IMR-90 (cell line): ENCODE data around the gene TUBA8. TPM values are rescaled to one million over a fixed set of nuclear protein-coding genes. Genes with fewer than 3 reads are reported as not detected.
"Not testable (repeated sequence)": the region's sequence is repeated elsewhere in the genome, so short reads cannot be mapped to it uniquely, and the experiment has no call there.

Source experiments
- ATAC-seq: fragments of 200-7000 bp; cut with Tn5 transposase; 2 replicates; pipeline ENCODE4 v1.9.1; 2020; ENCODE audit warnings: low read depth, mild to moderate bottlenecking, moderate library complexity
- BruUV-seq: library from RNA; stranded (reverse); fragments of 400-500 nt; replicated peaks from 2 replicates; lab custom pipeline; 2021; lab: Mats Ljungman, UMichigan
- CTCF ChIA-PET: fragments of 300-600 bp; formaldehyde crosslinking; extraction: SDS; loops from one replicate; lab custom pipeline; 2021; ENCODE audit warnings: antibody characterized with exemption; lab: Yijun Ruan, JAX
- POLR2A ChIA-PET: fragments of 300-600 bp; sonication (Branson Sonifier 250); formaldehyde crosslinking; loops from one replicate; lab custom pipeline; 2022; ENCODE audit warnings: antibody characterized with exemption; ENCODE audit not compliant: unreplicated experiment; lab: Charles Lee
- DNase-seq: peaks from one replicate; pipeline ENCODE4 v3.0.0; 2013
- H2AFZ ChIP-seq: replicated peaks from 2 replicates; pipeline ENCODE3; 2013; ENCODE audit warnings: low read length, mild to moderate bottlenecking; ENCODE audit not compliant: poor library complexity
- H2AK5ac ChIP-seq: 2 replicates; pipeline ENCODE4 v1.6.1; 2013; ENCODE audit warnings: low read depth, low read length, inconsistent platforms
- H2AK9ac ChIP-seq: replicated peaks from 2 replicates; pipeline ENCODE3; 2013; ENCODE audit warnings: mild to moderate bottlenecking, low read depth, low read length, moderate library complexity; ENCODE audit not compliant: poor library complexity
- H2BK120ac ChIP-seq: 2 replicates; pipeline ENCODE4 v1.6.1; 2013; ENCODE audit warnings: low read depth, low read length, inconsistent platforms
- H2BK15ac ChIP-seq: 3 replicates; pipeline ENCODE4 v1.6.1; 2013; ENCODE audit warnings: low read depth, low read length, inconsistent platforms
- H2BK20ac ChIP-seq: 2 replicates; pipeline ENCODE4 v1.6.1; 2013; ENCODE audit warnings: low read depth, mild to moderate bottlenecking, inconsistent platforms, low read length, moderate library complexity
- H2BK5ac ChIP-seq: 2 replicates; pipeline ENCODE4 v1.6.1; 2013; ENCODE audit warnings: mild to moderate bottlenecking, low read depth, low read length, inconsistent platforms; ENCODE audit not compliant: poor library complexity, severe bottlenecking
- H3K14ac ChIP-seq: replicated peaks from 2 replicates; pipeline ENCODE4 v1.6.1; 2013; ENCODE audit warnings: low read depth, low read length, inconsistent platforms
- H3K18ac ChIP-seq: 2 replicates; pipeline ENCODE4 v1.6.1; 2013; ENCODE audit warnings: low read depth, low read length, control low read depth
- H3K23ac ChIP-seq: 2 replicates; pipeline ENCODE4 v1.6.1; 2013; ENCODE audit warnings: low read depth, low read length, inconsistent platforms
- H3K27ac ChIP-seq: 2 replicates; pipeline ENCODE4 v1.5.1; 2013; ENCODE audit warnings: mild to moderate bottlenecking, control low read depth, low read length; ENCODE audit not compliant: insufficient read depth
- H3K27me3 ChIP-seq: 2 replicates; pipeline ENCODE4 v1.6.1; 2013; ENCODE audit warnings: low read length; ENCODE audit not compliant: control insufficient read depth, insufficient read depth
- H3K36me3 ChIP-seq: 2 replicates; pipeline ENCODE4 v1.6.1; 2013; ENCODE audit warnings: low read length, mixed read lengths; ENCODE audit not compliant: control insufficient read depth, insufficient read depth
- H3K4ac ChIP-seq: 2 replicates; pipeline ENCODE4 v1.6.1; 2013; ENCODE audit warnings: low read depth, low read length, inconsistent platforms
- H3K4me1 ChIP-seq: 2 replicates; pipeline ENCODE4 v1.6.1; 2013; ENCODE audit warnings: low read length, mixed read lengths; ENCODE audit not compliant: control insufficient read depth, insufficient read depth
- H3K4me2 ChIP-seq: 2 replicates; pipeline ENCODE4 v1.6.1; 2013; ENCODE audit warnings: low read depth, mild to moderate bottlenecking, control low read depth, low read length, moderate library complexity
- H3K4me3 ChIP-seq: 2 replicates; pipeline ENCODE4 v1.5.1; 2013; ENCODE audit warnings: low read depth, mild to moderate bottlenecking, control low read depth, low read length, moderate library complexity; ENCODE audit not compliant: insufficient read depth
- H3K56ac ChIP-seq: 2 replicates; pipeline ENCODE4 v1.6.1; 2013; ENCODE audit warnings: low read length, inconsistent platforms; ENCODE audit not compliant: insufficient read depth; ENCODE audit errors: extremely low read depth
- H3K79me1 ChIP-seq, 2 experiments: 2 replicates each; pipeline ENCODE4 v1.6.1; 2013; ENCODE audit warnings: low read length in 2 of 2, inconsistent platforms in 1 of 2, low read depth in 1 of 2
- H3K9ac ChIP-seq: 2 replicates; pipeline ENCODE4 v1.6.1; 2013; ENCODE audit warnings: low read depth, low read length, control low read depth
- H3K9me1 ChIP-seq: 2 replicates; pipeline ENCODE4 v1.6.1; 2013; ENCODE audit warnings: low read length, inconsistent platforms; ENCODE audit not compliant: insufficient read depth
- H3K9me3 ChIP-seq: 2 replicates; pipeline ENCODE4 v1.6.1; 2013; ENCODE audit warnings: low read length; ENCODE audit not compliant: control insufficient read depth, insufficient read depth
- H4K20me1 ChIP-seq: 2 replicates; pipeline ENCODE4 v1.6.1; 2013; ENCODE audit warnings: low read length, inconsistent platforms; ENCODE audit not compliant: insufficient read depth
- H4K5ac ChIP-seq: 2 replicates; pipeline ENCODE4 v1.6.1; 2013; ENCODE audit warnings: mild to moderate bottlenecking, low read depth, low read length, control low read depth
- H4K8ac ChIP-seq, 2 experiments: 2 replicates each; pipeline ENCODE4 v1.6.1; 2013; ENCODE audit warnings: low read depth in 2 of 2, low read length in 2 of 2, control low read depth in 1 of 2, inconsistent platforms in 1 of 2
- H4K91ac ChIP-seq: 2 replicates; pipeline ENCODE4 v1.6.1; 2013; ENCODE audit warnings: low read depth, low read length, inconsistent platforms; ENCODE audit not compliant: insufficient read depth
- BHLHE40 ChIP-seq: fragments of 150-350 bp; IDR thresholded peaks from 2 replicates; pipeline ENCODE4 v1.6.1; 2016; ENCODE audit warnings: mild to moderate bottlenecking, low read depth, low read length
- WGBS, 2 experiments: methylation state at CpG; one replicate each; pipeline versions ENCODE4 v1.1.5 to v1.1.7; 2013; ENCODE audit warnings: missing lambda C conversion rate in 2 of 2; ENCODE audit not compliant: insufficient read length in 1 of 2; ENCODE audit errors: extremely low coverage in 2 of 2; 5-methylcytosine and 5-hydroxymethylcytosine counted together
- dilution Hi-C: fragments of 300-500 bp; cut with HindIII; formaldehyde crosslinking; loops from one replicate; pipeline ENCODE4 v1.14.3; 2018; ENCODE audit warnings: low sequenced_read_pairs; ENCODE audit not compliant: unreplicated experiment
- in situ Hi-C: fragments of 300-500 bp; cut with MboI; formaldehyde crosslinking; loops from 3 replicates; pipeline ENCODE4 v1.14.3; 2019; ENCODE audit warnings: low sequenced_read_pairs, inconsistent platforms, mixed read lengths
- intact Hi-C: fragments of 100-400 bp; cut with micrococcal nuclease; formaldehyde crosslinking; loops from 2 replicates; pipeline ENCODE4 v1.10.0; 2022
- polyA plus RNA-seq, 3 experiments: library from polyadenylated mRNA; depleted of rRNA; stranded (reverse); fragments of >200 nt; gene quantifications; 2 replicates each; pipeline ENCODE4 v1.2.3, GENCODE V29; 2012; ENCODE audit warnings: low replicate concordance in 1 of 3
- total RNA-seq: library from RNA; depleted of rRNA; stranded (reverse); fragments of >200 nt; gene quantifications from 2 replicates; pipeline ENCODE4 v1.2.3, GENCODE V29; 2012
- TF ChIP-seq, protein P1 (sequence below): fragments of 150-350 bp; IDR thresholded peaks from 2 replicates; pipeline ENCODE4 v1.6.1; 2017; ENCODE audit warnings: mild to moderate bottlenecking, antibody characterized with exemption, low read length, low read depth

TUBA8 gene
- total and polyA plus RNA-seq, 2 of the 4 experiments (the other 2 are of a cell fraction), result 1.4 to 2.2 TPM

GRCh38 chr22:18164584-18164983 lies 54.0 kb downstream of the TUBA8 start:
- CTCF ChIA-PET, H3K9me3 ChIP-seq, H3K4ac ChIP-seq, H3K36me3 ChIP-seq, POLR2A ChIA-PET, H3K18ac ChIP-seq, H3K4me3 ChIP-seq, H3K56ac ChIP-seq, H4K8ac ChIP-seq, BruUV-seq, H3K4me1 ChIP-seq, H3K14ac ChIP-seq, in situ Hi-C loops, H2AFZ ChIP-seq, H4K91ac ChIP-seq, H3K9ac ChIP-seq, H2BK5ac ChIP-seq, H3K27me3 ChIP-seq, H3K23ac ChIP-seq, H3K79me1 ChIP-seq, intact Hi-C loops, H2AK9ac ChIP-seq, H4K20me1 ChIP-seq, dilution Hi-C loops, H2AK5ac ChIP-seq, H3K27ac ChIP-seq, H3K9me1 ChIP-seq, H3K4me2 ChIP-seq, H4K5ac ChIP-seq, H2BK20ac ChIP-seq: not testable (repeated sequence)
- peak; percentile 64 for DNase-seq
- WGBS, 2 experiments, result no CpG with 5 or more reads among the region's 8 CpGs
- TF ChIP-seq, protein P1, sequence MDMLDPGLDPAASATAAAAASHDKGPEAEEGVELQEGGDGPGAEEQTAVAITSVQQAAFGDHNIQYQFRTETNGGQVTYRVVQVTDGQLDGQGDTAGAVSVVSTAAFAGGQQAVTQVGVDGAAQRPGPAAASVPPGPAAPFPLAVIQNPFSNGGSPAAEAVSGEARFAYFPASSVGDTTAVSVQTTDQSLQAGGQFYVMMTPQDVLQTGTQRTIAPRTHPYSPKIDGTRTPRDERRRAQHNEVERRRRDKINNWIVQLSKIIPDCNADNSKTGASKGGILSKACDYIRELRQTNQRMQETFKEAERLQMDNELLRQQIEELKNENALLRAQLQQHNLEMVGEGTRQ, result peak; percentile 78
- peak; percentile 89 for TF ChIP-seq BHLHE40
- H2BK120ac ChIP-seq, result 0 out of 2 replicates have a peak overlapping the region, but pooled peaks have one; percentile 23
- peak overlapping the region; percentile 74; the same call in 1 of the 3 replicates for H2BK15ac ChIP-seq
- ATAC-seq, result peak; percentile 92

GRCh38 chr22:18165356-18165755 lies 54.7 kb downstream of the TUBA8 start:
- H3K9me1 ChIP-seq, BruUV-seq, H4K20me1 ChIP-seq, H2BK120ac ChIP-seq, H2BK20ac ChIP-seq, CTCF ChIA-PET, H4K91ac ChIP-seq, H3K4me1 ChIP-seq, H3K56ac ChIP-seq, H2AK5ac ChIP-seq, H3K27ac ChIP-seq, H2BK5ac ChIP-seq, H3K4me2 ChIP-seq, dilution Hi-C loops, H3K27me3 ChIP-seq, POLR2A ChIA-PET, H2AFZ ChIP-seq, H3K9me3 ChIP-seq, H3K79me1 ChIP-seq, H3K36me3 ChIP-seq, H2AK9ac ChIP-seq, intact Hi-C loops, H3K9ac ChIP-seq, in situ Hi-C loops, H2BK15ac ChIP-seq, H3K14ac ChIP-seq, ATAC-seq, DNase-seq, H3K23ac ChIP-seq, H3K18ac ChIP-seq, H4K5ac ChIP-seq, H3K4me3 ChIP-seq, H3K4ac ChIP-seq, H4K8ac ChIP-seq: not testable (repeated sequence)
- no CpG with 5 or more reads among the region's 7 CpGs for WGBS, 2 experiments
